Esophagus squamous epithelium (tissue), 5 donors: ENCODE measurements around the gene TBRG4. TPM values are rescaled to one million over a fixed set of nuclear protein-coding genes. Genes with fewer than 3 reads are reported as not detected.

Experiments used
- DNase-seq: peaks from one replicate; lab custom pipeline; 2025; lab: John Stamatoyannopoulos, UW
- H3K27ac ChIP-seq, 4 donors: fragments of 200-600 bp; sonication (generic); one replicate each; pipeline ENCODE4 v1.5.1; 2016 to 2019; ENCODE audit warnings: mild to moderate bottlenecking in 1 of 4
- H3K27me3 ChIP-seq, 4 donors: fragments of 200-600 bp; sonication (generic); 1 replicate in 3 of 4; 2 replicates in 1 of 4; pipeline versions ENCODE4 v1.5.1 to v1.6.0; 2017 to 2021; ENCODE audit warnings: antibody characterized with exemption in 1 of 4
- H3K36me3 ChIP-seq, 3 donors: fragments of 200-600 bp; sonication (generic); one replicate each; pipeline ENCODE4 v1.5.1; 2016 to 2019
- H3K4me1 ChIP-seq, 3 donors: fragments of 200-600 bp; sonication (generic); one replicate each; pipeline ENCODE4 v1.5.1; 2017 to 2019
- H3K4me3 ChIP-seq, 4 donors: fragments of 200-600 bp; sonication (generic); 1 replicate in 3 of 4; 2 replicates in 1 of 4; pipeline ENCODE4 v1.5.1; 2016 to 2019; ENCODE audit warnings: mild to moderate bottlenecking in 2 of 4, moderate library complexity in 1 of 4
- H3K9me3 ChIP-seq, 3 donors: fragments of 200-600 bp; sonication (generic); one replicate each; pipeline ENCODE4 v1.5.1; 2016 to 2019
- CTCF ChIP-seq, 6 experiments: fragments of 450-650 bp in 4 of 6; fragments of 200-600 bp in 2 of 6; sonication (generic) in 2 of 6; IDR thresholded peaks; one replicate each; pipeline ENCODE4 v1.5.1; 2016 to 2019; ENCODE audit warnings: antibody characterized with exemption in 6 of 6, mild to moderate bottlenecking in 4 of 6, moderate library complexity in 4 of 6
- POLR2A ChIP-seq, 4 donors: fragments of 450-650 bp; IDR thresholded peaks; one replicate each; pipeline ENCODE4 v1.6.1; 2017; ENCODE audit warnings: antibody characterized with exemption in 4 of 4, mild to moderate bottlenecking in 4 of 4, moderate library complexity in 3 of 4
- WGBS, 2 donors: methylation state at CpG; one replicate each; pipeline ENCODE4 v1.1.5; 2018; 5-methylcytosine and 5-hydroxymethylcytosine counted together
- intact Hi-C: fragments of 100-400 bp; cut with DNase I; formaldehyde crosslinking; loops from one replicate; pipeline ENCODE4 v1.15.0; 2022
- total RNA-seq, 4 donors: library from RNA; depleted of rRNA; stranded (reverse); fragments of >200 nt; gene quantifications; one replicate each; pipeline ENCODE4 v1.1.0, GENCODE V29; 2016
- donor health status: DM: yes; HTN: yes; CAD: no.

Gene TBRG4
- total RNA-seq, 4 donors from 2014 or later = 52.9 to 79.5 (median 65.4) TPM

DNA sequence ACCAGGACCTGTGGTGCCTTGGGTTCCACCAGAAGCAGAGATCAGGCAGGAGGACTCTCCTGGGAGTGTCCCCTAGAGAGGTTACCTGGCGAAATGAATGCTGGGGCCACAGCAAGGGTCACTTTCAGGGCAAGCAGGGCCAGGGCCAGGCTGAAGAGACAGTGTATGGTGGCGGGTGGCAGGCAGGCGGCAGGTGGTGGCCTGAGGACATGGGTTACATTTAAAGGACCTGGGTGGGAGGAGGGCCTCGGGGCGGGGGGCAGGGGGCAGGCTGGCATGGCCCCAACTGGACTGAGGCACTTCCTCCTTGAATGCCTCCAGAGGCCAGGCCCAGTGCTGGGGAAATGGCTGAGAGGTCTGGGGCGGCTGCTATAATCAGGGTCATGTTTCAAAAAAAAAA lies 14.7 kb upstream of the TBRG4 start:
- no peaks in the 10 kb centered on the region for H3K4me1 ChIP-seq
- DNase-seq = no peak
- H3K4me3 ChIP-seq = no peak overlapping the region
- H3K36me3 ChIP-seq = no peaks in the 10 kb centered on the region
- TF ChIP-seq POLR2A (IDR thresholded peaks at IDR 0.05) (no peak), CTCF (IDR thresholded peaks at IDR 0.05) (no peak)
- no peaks in the 10 kb centered on the region for H3K27me3 ChIP-seq
- H3K9me3 ChIP-seq = no peaks in the 10 kb centered on the region
- no peak overlapping the region for H3K27ac ChIP-seq
- intact Hi-C loops = no loop called here
- 85% methylated on average over 4 of the region's 6 CpGs; no CpG with 5 or more reads in 1 of the 2 donors for WGBS, 2 donors

DNA sequence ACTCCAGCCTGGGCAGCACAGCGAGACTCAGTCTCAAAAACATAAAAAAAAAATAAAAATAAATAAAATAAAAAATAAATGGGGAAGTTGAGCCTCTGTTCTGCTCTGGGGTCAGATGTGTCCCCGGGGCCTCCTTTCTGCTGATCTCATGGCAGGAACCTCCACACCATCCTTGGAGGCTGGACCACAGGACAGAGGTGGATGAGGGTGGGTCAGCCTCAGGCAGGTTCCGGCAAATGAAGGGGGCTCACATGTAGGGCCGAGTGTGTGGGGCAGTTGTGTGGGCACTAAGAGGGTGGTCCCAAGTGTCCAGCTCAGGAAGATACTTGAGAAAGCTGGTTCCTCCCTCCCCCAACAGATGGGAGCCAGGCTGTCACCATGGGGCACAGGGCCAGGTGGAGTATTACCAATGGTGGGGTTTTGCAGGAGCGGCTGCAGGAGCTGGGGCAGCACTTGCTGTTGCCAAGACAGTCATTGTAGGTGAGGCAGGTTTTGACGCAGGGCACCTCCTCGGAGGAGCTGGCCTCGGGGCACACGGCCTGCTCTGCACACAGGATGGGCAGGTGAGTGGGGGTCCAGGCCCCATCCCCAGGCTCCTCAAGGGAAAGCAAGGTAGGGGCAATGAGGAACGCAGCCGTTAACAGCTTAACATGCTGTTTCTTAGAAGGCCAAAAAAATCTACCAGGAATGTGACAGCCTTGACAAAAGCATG lies 13.9 kb upstream of the TBRG4 start:
- DNase-seq = no peak
- H3K4me1 ChIP-seq = no peaks in the 10 kb centered on the region
- no peaks in the 10 kb centered on the region for H3K36me3 ChIP-seq
- no peak overlapping the region for H3K4me3 ChIP-seq
- intact Hi-C loops = no loop called here
- H3K9me3 ChIP-seq = no peaks in the 10 kb centered on the region
- TF ChIP-seq CTCF (IDR thresholded peaks at IDR 0.05) = no peak
- TF ChIP-seq POLR2A (IDR thresholded peaks at IDR 0.05) = no peak
- WGBS, 2 donors = 80 to 84% methylated on average over 4 to 11 of the region's 11 CpGs
- H3K27me3 ChIP-seq = no peaks in the 10 kb centered on the region
- no peak overlapping the region for H3K27ac ChIP-seq

GRCh38 chr7:45123913-45124710 lies 12.6 kb upstream of the TBRG4 start:
- intact Hi-C loops = no loop called here
- TF ChIP-seq POLR2A (IDR thresholded peaks at IDR 0.05) (no peak), CTCF (IDR thresholded peaks at IDR 0.05) (no peak)
- DNase-seq = no peak
- Histone ChIP-seq H3K4me1 (no peaks in the 10 kb centered on the region), H3K9me3 (no peaks in the 10 kb centered on the region), H3K4me3 (no peak overlapping the region), H3K36me3 (no peaks in the 10 kb centered on the region), H3K27ac (no peak overlapping the region), H3K27me3 (no peaks in the 10 kb centered on the region)
- 71 to 76% methylated on average over 7 to 8 of the region's 12 CpGs for WGBS, 2 donors

DNA sequence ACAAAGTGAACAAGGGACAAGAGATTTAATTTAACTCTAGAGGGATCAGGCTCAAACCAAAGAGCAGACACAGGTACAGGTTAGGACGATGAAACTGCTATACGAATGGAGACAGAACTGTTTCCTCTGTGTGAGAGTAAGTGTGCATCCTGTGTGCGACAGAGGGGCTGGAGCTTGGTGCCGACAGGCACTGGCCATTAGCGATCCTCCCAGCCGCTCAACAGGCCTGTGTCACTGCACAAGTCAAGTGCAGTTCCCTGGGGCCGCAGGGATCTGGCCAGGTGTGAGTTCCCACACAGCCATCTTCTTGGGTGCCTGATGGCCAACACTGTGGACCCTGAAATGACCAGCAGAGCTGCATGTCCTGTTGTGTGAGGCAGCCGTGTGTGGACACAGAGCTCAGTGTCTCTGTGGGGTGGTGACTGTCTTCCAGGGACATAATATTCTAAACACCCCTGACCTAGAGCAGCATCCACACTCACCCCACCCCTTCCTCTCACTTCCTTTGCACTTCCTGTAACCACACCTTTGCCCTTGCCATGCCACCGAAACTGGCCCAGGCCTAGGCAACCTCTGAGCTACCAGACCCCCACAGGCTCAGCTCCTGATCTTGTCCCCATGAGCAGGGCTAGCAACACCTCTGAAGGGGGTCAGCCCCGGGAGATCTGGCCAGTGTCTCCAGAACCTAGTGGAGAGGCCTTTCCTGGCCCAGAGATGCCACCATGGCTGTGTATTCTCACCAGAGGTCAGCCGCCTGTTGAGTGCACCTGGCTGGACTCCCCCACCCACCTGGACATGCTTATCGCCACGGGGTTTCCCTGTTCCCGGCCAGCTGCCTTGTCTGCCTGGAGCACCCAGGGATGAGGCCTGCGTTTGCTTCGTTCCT lies 11.7 kb upstream of the TBRG4 start:
- Histone ChIP-seq H3K36me3 (no peaks in the 10 kb centered on the region), H3K9me3 (no peaks in the 10 kb centered on the region), H3K27me3 (no peaks in the 10 kb centered on the region), H3K4me3 (no peak overlapping the region), H3K27ac (no peak overlapping the region), H3K4me1 (no peaks in the 10 kb centered on the region)
- TF ChIP-seq CTCF (IDR thresholded peaks at IDR 0.05) = no peak
- TF ChIP-seq POLR2A (IDR thresholded peaks at IDR 0.05) = no peak
- WGBS, 2 donors = 77 to 85% methylated on average over 8 to 9 of the region's 16 CpGs
- DNase-seq = no peak
- intact Hi-C loops = no loop called here
